Panc1 (cell line): Measurements from ENCODE around the gene CFAP43. TPM values are rescaled to one million over a fixed set of nuclear protein-coding genes. Genes with fewer than 3 reads are reported as not detected.

Experiments used
- ATAC-seq: fragments of 200-7000 bp; cut with Tn5 transposase; 2 replicates; pipeline ENCODE4 v1.9.1; 2020; ENCODE audit warnings: mild to moderate bottlenecking, moderate library complexity
- BruUV-seq: library from RNA; stranded (reverse); fragments of 400-500 nt; replicated peaks from 2 replicates; lab custom pipeline; 2021; lab: Mats Ljungman, UMichigan
- CTCF ChIA-PET: fragments of 300-600 bp; sonication (Branson Sonifier 250); formaldehyde crosslinking; loops from one replicate; lab custom pipeline; 2022; ENCODE audit warnings: antibody characterized with exemption; lab: Charles Lee
- POLR2A ChIA-PET: fragments of 300-600 bp; sonication (Branson Sonifier 250); formaldehyde crosslinking; loops from one replicate; lab custom pipeline; 2022; ENCODE audit warnings: antibody characterized with exemption; lab: Charles Lee
- DNase-seq: peaks from one replicate; pipeline ENCODE4 v3.0.0-alpha.2; 2010; ENCODE audit warnings: low read depth, low spot score
- H3K27ac ChIP-seq: 2 replicates; pipeline ENCODE4 v1.5.1; 2011; ENCODE audit warnings: mild to moderate bottlenecking, low read length, inconsistent platforms
- H3K27me3 ChIP-seq: fragments of 200-500 bp; sonication (Bioruptor generic); 2 replicates; pipeline ENCODE4 v1.6.0; 2014; ENCODE audit warnings: low read length, inconsistent platforms; ENCODE audit not compliant: control insufficient read depth, insufficient read depth
- H3K36me3 ChIP-seq: fragments of 200-500 bp; sonication (Bioruptor generic); 2 replicates; pipeline ENCODE4 v1.5.1; 2014; ENCODE audit warnings: inconsistent platforms, mild to moderate bottlenecking, low read length, moderate library complexity; ENCODE audit not compliant: control insufficient read depth, insufficient read depth
- H3K4me1 ChIP-seq: 2 replicates; pipeline ENCODE4 v1.5.1; 2011; ENCODE audit warnings: inconsistent platforms, mild to moderate bottlenecking, low read length, moderate library complexity; ENCODE audit not compliant: control insufficient read depth, insufficient read depth
- H3K4me3 ChIP-seq, 2 experiments: 2 replicates each; pipeline ENCODE4 v1.5.1; 2011 to 2012; ENCODE audit warnings: low read depth in 2 of 2, low read length in 2 of 2, mild to moderate bottlenecking in 2 of 2, inconsistent platforms in 1 of 2, moderate library complexity in 1 of 2
- H3K9me3 ChIP-seq: fragments of 200-500 bp; sonication (Bioruptor generic); 2 replicates; pipeline ENCODE4 v1.5.1; 2014; ENCODE audit warnings: low read depth, mild to moderate bottlenecking, inconsistent platforms, low read length, moderate library complexity; ENCODE audit not compliant: control insufficient read depth, insufficient read depth
- CTCF ChIP-seq: fragments of 450-650 bp; IDR thresholded peaks from 2 replicates; pipeline ENCODE4 v1.5.1; 2017; ENCODE audit warnings: mild to moderate bottlenecking
- POLR2AphosphoS5 ChIP-seq: IDR thresholded peaks from 2 replicates; pipeline ENCODE4 v1.6.1; 2012; ENCODE audit warnings: mild to moderate bottlenecking, low read depth, low read length, moderate library complexity
- REST ChIP-seq, 2 experiments: IDR thresholded peaks; 2 replicates each; pipeline ENCODE4 v1.6.1; 2011 to 2012; ENCODE audit warnings: low read depth in 2 of 2, control low read depth in 1 of 2, low read length in 1 of 2, mild to moderate bottlenecking in 1 of 2, moderate library complexity in 1 of 2; ENCODE audit not compliant: insufficient read depth in 1 of 2
- SIN3A ChIP-seq: IDR thresholded peaks from 2 replicates; pipeline ENCODE4 v1.6.1; 2012; ENCODE audit warnings: low read depth, mild to moderate bottlenecking, low read length, moderate library complexity, borderline replicate concordance; ENCODE audit not compliant: insufficient read depth
- TCF7L2 ChIP-seq: IDR thresholded peaks from 2 replicates; pipeline ENCODE4 v1.6.1; 2011; ENCODE audit warnings: mild to moderate bottlenecking, low read depth, low read length, inconsistent platforms
- in situ Hi-C: cut with HindIII; loops from 2 replicates; pipeline ENCODE4 v1.10.0; 2016; ENCODE audit warnings: low sequenced_read_pairs, low pct_unique_long_range_greater_than_20kb
- intact Hi-C: fragments of 100-400 bp; cut with micrococcal nuclease; formaldehyde crosslinking; loops from one replicate; pipeline ENCODE4 v1.10.0; 2022; ENCODE audit not compliant: unreplicated experiment
- total RNA-seq: library from RNA; stranded (reverse); gene quantifications from one replicate; pipeline ENCODE4 v1.2.1, GENCODE V29; 2021; ENCODE audit not compliant: unreplicated experiment

Gene CFAP43
- total RNA-seq, 1 experiment from 2014 or later, result 0.21 TPM

GRCh38 chr10:104235801-104236200, 3.6 kb upstream of the CFAP43 start:
- CTCF ChIA-PET, result no interaction called here
- no peak overlapping the region for H3K27ac ChIP-seq
- no peak overlapping the region for H3K4me3 ChIP-seq
- H3K36me3 ChIP-seq, result no peaks in the 10 kb centered on the region; the same call in 1 of the 2 replicates
- H3K4me1 ChIP-seq, result peaks cover 6% of the 10 kb centered on the region
- POLR2A ChIA-PET, result no interaction called here
- BruUV-seq, result no TSS peak
- in situ Hi-C loops, result no loop called here
- intact Hi-C loops, result no loop called here
- TF ChIP-seq POLR2AphosphoS5, result no peak
- no peak for TF ChIP-seq REST (IDR thresholded peaks at IDR 0.05; ENCODE audit: insufficient read depth in 1 of 2, low read depth in 2 of 2, low read length in 1 of 2)
- no peak for TF ChIP-seq SIN3A
- no peak for TF ChIP-seq CTCF
- TF ChIP-seq TCF7L2, result no peak
- peaks cover 9% of the 10 kb centered on the region; the same call in 1 of the 2 replicates for H3K27me3 ChIP-seq
- peaks cover 5% of the 10 kb centered on the region; the same call in 1 of the 2 replicates for H3K9me3 ChIP-seq
- DNase-seq (no peak), ATAC-seq (no peak)

- in situ Hi-C loops, result no loop called here
- Histone ChIP-seq H3K27me3 (peaks cover 8% of the 10 kb centered on the region; the same call in 1 of the 2 replicates), H3K4me1 (peaks cover 6% of the 10 kb centered on the region), H3K27ac (no peak overlapping the region), H3K9me3 (peaks cover 5% of the 10 kb centered on the region; the same call in 1 of the 2 replicates), H3K4me3 (no peak overlapping the region), H3K36me3 (no peaks in the 10 kb centered on the region; the same call in 1 of the 2 replicates)
- BruUV-seq, result no TSS peak
- intact Hi-C loops, result no loop called here
- ChIA-PET POLR2A (no interaction called here), CTCF (no interaction called here)
- ATAC-seq (no peak), DNase-seq (no peak)
- no peak for TF ChIP-seq CTCF
- TF ChIP-seq SIN3A, result no peak
- TF ChIP-seq POLR2AphosphoS5, result no peak
- TF ChIP-seq TCF7L2, result no peak
- no peak for TF ChIP-seq REST (IDR thresholded peaks at IDR 0.05; ENCODE audit: insufficient read depth in 1 of 2, low read depth in 2 of 2, low read length in 1 of 2)
Observed at GRCh38 chr10:104234934-104235333, 2.8 kb upstream of the CFAP43 start.
